Mesodermal cell (in vitro differentiated cells): Measurements from ENCODE around the gene PLXDC2. TPM values are rescaled to one million over a fixed set of nuclear protein-coding genes. Genes with fewer than 3 reads are reported as not detected.
A peak's percentile ranks its signal among the peaks of the same experiment; 100 is the strongest.
"Not testable (repeated sequence)": the region's sequence is repeated elsewhere in the genome, so short reads cannot be mapped to it uniquely, and the experiment has no call there.

ENCODE experiments used
- H3K27ac ChIP-seq: 2 replicates; pipeline ENCODE4 v1.7.0; 2013; ENCODE audit warnings: mild to moderate bottlenecking, low read depth, low read length, moderate library complexity; ENCODE audit not compliant: severe bottlenecking
- H3K36me3 ChIP-seq: 2 replicates; pipeline ENCODE4 v1.7.1; 2013; ENCODE audit warnings: mild to moderate bottlenecking, low read length, moderate library complexity; ENCODE audit not compliant: control insufficient read depth, insufficient read depth
- H3K4me1 ChIP-seq: one replicate; pipeline ENCODE4 v1.7.1; 2013; ENCODE audit warnings: mild to moderate bottlenecking, low read length; ENCODE audit not compliant: insufficient read depth, control insufficient read depth, poor library complexity, severe bottlenecking
- H3K4me3 ChIP-seq: 2 replicates; pipeline ENCODE4 v1.7.0; 2013; ENCODE audit warnings: low read length, control low read depth, mild to moderate bottlenecking; ENCODE audit not compliant: insufficient read depth, poor library complexity, severe bottlenecking; ENCODE audit errors: extremely low read depth
- H3K9me3 ChIP-seq: 2 replicates; pipeline ENCODE4 v1.7.1; 2013; ENCODE audit warnings: mild to moderate bottlenecking, low read length, moderate library complexity; ENCODE audit not compliant: control insufficient read depth
- WGBS, 2 experiments: methylation state at CpG; one replicate each; pipeline ENCODE4 v1.1.5; 2013; ENCODE audit warnings: missing lambda C conversion rate in 2 of 2; ENCODE audit not compliant: insufficient coverage in 2 of 2; 5-methylcytosine and 5-hydroxymethylcytosine counted together
- polyA plus RNA-seq, 2 experiments: library from polyadenylated mRNA; stranded (reverse); fragments of 50-300 nt; gene quantifications; one replicate each; pipeline ENCODE4 v1.2.3, GENCODE V29; 2013

Gene PLXDC2
- 14.7 TPM for polyA plus RNA-seq (2013, experiment 1 of 2)
- polyA plus RNA-seq (2013, experiment 2 of 2), result 12.5 TPM

- Histone ChIP-seq H3K9me3 (no peaks in the 10 kb centered on the region), H3K4me3 (peak within 1 kb of the TSS; percentile 72), H3K27ac (peak within 1 kb of the TSS; percentile 67), H3K4me1 (no peaks in the 10 kb centered on the region), H3K36me3 (no peaks in the 10 kb centered on the region)
- WGBS, 2 experiments, result 1% methylated on average over 38 to 44 of the region's 65 CpGs
These were observed at the start of gene PLXDC2 for GRCh38 chr10:19816411-19817230. Gene PLXDC2 (plus strand): TSS chr10:19816432.

DNA sequence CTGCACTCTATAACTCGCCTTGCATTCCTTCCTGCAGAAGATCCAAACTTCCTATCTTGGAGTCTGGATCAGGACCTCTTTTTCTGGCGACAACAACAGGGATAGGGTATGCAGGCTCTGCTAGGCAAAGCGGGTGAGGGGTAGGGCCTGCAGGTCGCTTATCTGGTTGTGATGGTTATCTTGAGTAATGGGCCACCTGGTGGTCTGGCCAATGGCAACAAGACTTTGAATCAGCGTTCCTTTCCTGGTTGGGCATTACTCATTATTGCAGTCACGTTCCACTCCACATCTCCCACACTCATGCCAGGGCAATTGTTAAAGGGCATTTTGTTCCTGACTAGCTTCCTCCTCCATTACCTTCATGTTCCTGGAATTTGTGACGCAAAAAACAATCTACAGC is 48.4 kb upstream of the PLXDC2 start:
- WGBS, 2 experiments, result 21% methylated on average over 4 of the region's 7 CpGs; no CpG with 5 or more reads in 1 of the 2 experiments
- H3K4me3 ChIP-seq, result no peak overlapping the region
- no peaks in the 10 kb centered on the region for H3K9me3 ChIP-seq
- H3K4me1 ChIP-seq, result peaks cover 7% of the 10 kb centered on the region
- peak overlapping the region; percentile 29 for H3K27ac ChIP-seq
- no peaks in the 10 kb centered on the region for H3K36me3 ChIP-seq

DNA sequence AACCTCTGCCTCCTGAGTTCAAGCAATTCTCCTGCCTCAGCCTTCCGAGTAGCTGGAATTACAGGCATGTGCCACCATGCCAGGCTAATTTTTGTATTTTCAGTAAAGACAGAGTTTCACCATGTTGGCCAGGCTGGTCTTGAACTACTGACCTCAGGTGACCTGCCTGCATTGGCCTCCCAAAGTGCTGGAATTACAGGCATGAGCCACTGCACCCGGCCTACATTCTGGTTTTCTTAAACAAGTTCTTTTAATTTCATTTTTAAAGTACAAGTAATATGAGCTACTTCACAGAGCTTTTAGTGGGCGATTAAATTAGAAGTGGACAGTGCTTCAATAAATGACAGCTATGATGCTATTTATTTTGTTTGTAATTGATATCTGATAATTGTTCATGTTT is 46.4 kb upstream of the PLXDC2 start:
- H3K36me3 ChIP-seq, H3K27ac ChIP-seq, H3K9me3 ChIP-seq, H3K4me1 ChIP-seq, H3K4me3 ChIP-seq: not testable (repeated sequence)
- WGBS, 2 experiments, result 72 to 85% methylated on average over 2 of the region's 3 CpGs

DNA sequence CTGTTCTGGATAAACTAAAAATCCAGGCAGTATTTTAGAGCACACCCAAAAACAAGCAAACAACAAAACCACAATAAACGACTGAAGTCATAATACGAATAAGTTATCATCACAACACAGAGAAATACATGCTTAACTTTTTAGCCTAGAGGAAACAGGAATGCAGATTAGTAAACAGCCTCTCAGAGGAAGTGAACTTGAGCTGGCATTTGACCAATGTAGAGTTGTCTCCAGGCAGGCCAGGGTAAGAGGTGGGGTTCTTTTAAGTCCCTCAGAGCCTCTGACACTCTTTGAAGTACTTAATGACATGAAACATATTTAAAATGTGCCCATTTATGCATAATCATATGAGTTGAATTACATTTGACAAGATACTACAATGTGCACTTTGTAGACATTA is 43.3 kb upstream of the PLXDC2 start:
- no peak overlapping the region for H3K4me3 ChIP-seq
- no peaks in the 10 kb centered on the region for H3K36me3 ChIP-seq
- H3K4me1 ChIP-seq, result peaks cover 1% of the 10 kb centered on the region
- H3K27ac ChIP-seq, result no peak overlapping the region
- no CpG with 5 or more reads among the region's 2 CpGs for WGBS, 2 experiments
- no peaks in the 10 kb centered on the region for H3K9me3 ChIP-seq

- Histone ChIP-seq H3K4me1 (no peaks in the 10 kb centered on the region), H3K9me3 (no peaks in the 10 kb centered on the region), H3K27ac (no peak overlapping the region), H3K36me3 (no peaks in the 10 kb centered on the region), H3K4me3 (no peak overlapping the region)
- 80% methylated on average over 2 of the region's 2 CpGs; no CpG with 5 or more reads in 1 of the 2 experiments for WGBS, 2 experiments
These were observed 40.9 kb upstream of the PLXDC2 start for GRCh38 chr10:19775296-19775695.

GRCh38 chr10:19777806-19778205 is 38.4 kb upstream of the PLXDC2 start:
- no peaks in the 10 kb centered on the region for H3K4me1 ChIP-seq
- no peaks in the 10 kb centered on the region for H3K36me3 ChIP-seq
- H3K9me3 ChIP-seq, result no peaks in the 10 kb centered on the region
- H3K27ac ChIP-seq, result no peak overlapping the region
- WGBS, 2 experiments, result 33% methylated on average over 1 of the region's 2 CpGs; no CpG with 5 or more reads in 1 of the 2 experiments
- no peak overlapping the region for H3K4me3 ChIP-seq

DNA sequence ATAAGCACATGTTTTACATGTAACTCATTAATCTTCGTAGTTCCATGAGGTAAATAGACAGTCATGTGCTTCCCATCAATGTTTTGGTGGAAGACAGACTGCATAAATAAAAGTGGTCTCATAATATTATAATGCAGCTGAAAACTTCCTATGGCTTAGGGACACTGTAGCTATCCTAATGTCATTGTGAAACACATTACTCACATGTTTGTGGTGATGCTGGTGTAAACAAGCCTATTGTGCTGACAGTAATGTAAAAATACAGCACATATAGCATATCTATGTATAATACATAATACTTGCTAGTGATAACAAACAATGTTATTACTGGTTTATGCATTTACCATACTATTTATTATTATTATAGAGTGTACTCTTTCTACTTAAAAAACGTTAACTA is 37.2 kb upstream of the PLXDC2 start:
- Histone ChIP-seq H3K27ac (no peak overlapping the region), H3K4me3 (no peak overlapping the region), H3K36me3 (no peaks in the 10 kb centered on the region), H3K9me3 (no peaks in the 10 kb centered on the region), H3K4me1 (no peaks in the 10 kb centered on the region)
- no CpG with 5 or more reads among the region's 2 CpGs for WGBS, 2 experiments

DNA sequence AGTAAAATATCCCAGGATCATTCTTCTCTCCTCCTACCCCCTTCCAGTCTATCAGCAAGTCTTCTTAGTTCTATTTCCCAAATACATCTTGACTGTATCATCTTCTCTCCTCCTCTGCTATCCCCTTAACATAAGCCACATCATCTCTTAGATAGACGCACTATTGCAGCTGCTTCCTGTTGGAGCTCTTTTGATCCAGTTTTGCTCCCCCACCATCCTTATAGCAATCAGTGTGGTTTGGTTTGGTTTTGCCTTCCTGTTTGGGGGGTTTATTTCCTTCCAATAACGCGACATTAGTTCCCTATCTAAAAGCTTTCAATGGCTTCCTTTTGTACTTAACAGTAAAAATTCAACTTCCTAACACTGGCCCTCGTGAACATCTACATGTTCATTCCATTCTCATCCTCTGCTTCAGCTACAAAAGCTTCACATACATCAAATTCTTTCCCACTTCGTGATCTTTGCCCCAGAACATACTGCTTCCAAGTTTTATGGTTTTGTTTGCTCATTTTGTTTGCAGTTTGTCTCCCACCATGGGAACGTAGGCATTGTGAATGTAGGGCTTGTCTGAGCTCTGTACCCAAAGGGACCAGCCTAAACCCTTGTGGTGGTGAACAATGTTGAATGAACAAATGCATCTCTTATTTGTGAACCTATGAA is 33.7 kb upstream of the PLXDC2 start:
- 94% methylated on average over 3 to 4 of the region's 6 CpGs for WGBS, 2 experiments
- no peaks in the 10 kb centered on the region for H3K9me3 ChIP-seq
- H3K36me3 ChIP-seq, result no peaks in the 10 kb centered on the region
- no peaks in the 10 kb centered on the region for H3K4me1 ChIP-seq
- no peak overlapping the region for H3K27ac ChIP-seq
- H3K4me3 ChIP-seq, result no peak overlapping the region

DNA sequence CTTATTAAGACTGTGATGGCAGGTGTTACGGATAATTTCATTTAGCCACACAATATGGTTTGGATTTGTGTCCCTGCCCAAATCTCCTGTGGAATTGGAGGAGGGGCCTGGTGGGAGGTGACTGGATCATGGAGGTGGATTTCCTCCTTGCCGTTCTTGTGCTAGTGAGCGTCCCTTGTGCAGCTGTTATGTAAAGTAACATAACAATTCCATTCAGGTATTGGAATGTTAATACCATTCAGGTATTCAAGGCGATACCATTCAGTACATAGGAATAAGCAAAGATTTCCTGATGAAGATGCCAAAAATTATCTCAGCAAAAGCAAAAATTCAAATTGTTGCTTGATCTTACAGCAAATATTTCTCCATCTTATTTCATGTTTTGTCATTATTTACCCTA is 32.5 kb upstream of the PLXDC2 start:
- no CpG with 5 or more reads among the region's 4 CpGs for WGBS, 2 experiments
- Histone ChIP-seq H3K27ac (no peak overlapping the region), H3K4me1 (no peaks in the 10 kb centered on the region), H3K36me3 (no peaks in the 10 kb centered on the region), H3K4me3 (no peak overlapping the region), H3K9me3 (no peaks in the 10 kb centered on the region)

GRCh38 chr10:19785366-19785765 is 30.9 kb upstream of the PLXDC2 start:
- no peaks in the 10 kb centered on the region for H3K36me3 ChIP-seq
- no peaks in the 10 kb centered on the region for H3K9me3 ChIP-seq
- no peak overlapping the region for H3K4me3 ChIP-seq
- H3K4me1 ChIP-seq, result no peaks in the 10 kb centered on the region
- H3K27ac ChIP-seq, result no peak overlapping the region
- WGBS, 2 experiments, result 92 to 100% methylated on average over 1 to 3 of the region's 3 CpGs
